Activated CD4-positive, alpha-beta T cell treated with anti-CD3 and anti-CD28 coated beads, Interleukin-2, amount 50 U/mL, for 16 hours (primary cell): Measurements from ENCODE around the gene LYPLAL1.

Experiments
- DNase-seq: peaks from one replicate; pipeline ENCODE4 v3.0.0-alpha.2; 2020

Gene LYPLAL1

GRCh38 chr1:219173758-219174459, at the start of gene LYPLAL1:
Gene LYPLAL1, plus strand, starts transcription at chr1:219173878. Its CDS starts 13 bp downstream, at chr1:219173891.
- peak; percentile 90 for DNase-seq

- DNase-seq = no peak
Observed at GRCh38 chr1:219124163-219124562, 49.5 kb upstream of the LYPLAL1 start.

- no peak for DNase-seq
Observed at GRCh38 chr1:219125342-219125741, 48.3 kb upstream of the LYPLAL1 start.

GRCh38 chr1:219126377-219126776, 47.3 kb upstream of the LYPLAL1 start:
- no peak for DNase-seq

- no peak for DNase-seq
Observed at GRCh38 chr1:219128957-219129356, 44.7 kb upstream of the LYPLAL1 start.

GRCh38 chr1:219130366-219130935, 43.2 kb upstream of the LYPLAL1 start:
- DNase-seq = no peak

- DNase-seq = no peak
Observed at GRCh38 chr1:219132939-219133338, 40.7 kb upstream of the LYPLAL1 start.

GRCh38 chr1:219138747-219139146, 34.9 kb upstream of the LYPLAL1 start:
- no peak for DNase-seq

GRCh38 chr1:219140303-219140877, 33.3 kb upstream of the LYPLAL1 start:
- DNase-seq = no peak

GRCh38 chr1:219143735-219144134, 29.9 kb upstream of the LYPLAL1 start:
- no peak for DNase-seq

GRCh38 chr1:219144658-219145315, 28.9 kb upstream of the LYPLAL1 start:
- no peak for DNase-seq

GRCh38 chr1:219147571-219148019, 26.1 kb upstream of the LYPLAL1 start:
- DNase-seq = no peak

GRCh38 chr1:219149009-219149577, 24.6 kb upstream of the LYPLAL1 start:
- DNase-seq = no peak

GRCh38 chr1:219149953-219150352, 23.7 kb upstream of the LYPLAL1 start:
- no peak for DNase-seq

- no peak for DNase-seq
Observed at GRCh38 chr1:219150913-219151312, 22.8 kb upstream of the LYPLAL1 start.

- DNase-seq = no peak
Observed at GRCh38 chr1:219151467-219151866, 22.2 kb upstream of the LYPLAL1 start.

GRCh38 chr1:219152751-219153150, 20.9 kb upstream of the LYPLAL1 start:
- DNase-seq = no peak

- DNase-seq = no peak
Observed at GRCh38 chr1:219153723-219154122, 20.0 kb upstream of the LYPLAL1 start.

GRCh38 chr1:219155135-219155534, 18.5 kb upstream of the LYPLAL1 start:
- DNase-seq = no peak

- no peak for DNase-seq
Observed at GRCh38 chr1:219159946-219160645, 13.6 kb upstream of the LYPLAL1 start.

- DNase-seq = no peak
Observed at GRCh38 chr1:219160967-219161366, 12.7 kb upstream of the LYPLAL1 start.

- DNase-seq = no peak
Observed at GRCh38 chr1:219161371-219161770, 12.3 kb upstream of the LYPLAL1 start.
